GM21423 (cell line): ENCODE results near the gene IKZF1.

Experiments used
- ATAC-seq: cut with Tn5 transposase; IDR thresholded peaks from one replicate; pipeline ENCODE4 v1.9.1; 2021; ENCODE audit warnings: mild to moderate bottlenecking, moderate library complexity; ENCODE audit not compliant: unreplicated experiment

Gene IKZF1

GRCh38 chr7:50404392-50404791 is 99.9 kb downstream of the IKZF1 start:
- ATAC-seq = no peak

- ATAC-seq = no peak
Measured at GRCh38 chr7:50405221-50405620, 100.7 kb downstream of the IKZF1 start.

GRCh38 chr7:50406935-50407334 is 102.4 kb downstream of the IKZF1 start:
- no peak for ATAC-seq

GRCh38 chr7:50409856-50410745 is 105.6 kb downstream of the IKZF1 start:
- peak; percentile 59 for ATAC-seq

- no peak for ATAC-seq
Measured at GRCh38 chr7:50411332-50411731, 106.8 kb downstream of the IKZF1 start.

- no peak for ATAC-seq
Measured at GRCh38 chr7:50412973-50413372, 108.5 kb downstream of the IKZF1 start.

GRCh38 chr7:50413561-50413960 is 109.0 kb downstream of the IKZF1 start:
- no peak for ATAC-seq

GRCh38 chr7:50415844-50416364 is 111.4 kb downstream of the IKZF1 start:
- ATAC-seq = no peak

GRCh38 chr7:50416527-50417182 is 112.1 kb downstream of the IKZF1 start:
- peak; percentile 79 for ATAC-seq

- peak; percentile 84 for ATAC-seq
Measured at GRCh38 chr7:50418086-50418515, 113.6 kb downstream of the IKZF1 start.

GRCh38 chr7:50418526-50419290 is 114.2 kb downstream of the IKZF1 start:
- no peak for ATAC-seq

GRCh38 chr7:50421043-50421442 is 116.5 kb downstream of the IKZF1 start:
- no peak for ATAC-seq

GRCh38 chr7:50422858-50423257 is 118.3 kb downstream of the IKZF1 start:
- ATAC-seq = no peak

- no peak for ATAC-seq
Measured at GRCh38 chr7:50423860-50424259, 119.3 kb downstream of the IKZF1 start.

GRCh38 chr7:50425318-50425717 is 120.8 kb downstream of the IKZF1 start:
- ATAC-seq = no peak

GRCh38 chr7:50426280-50427045 is 121.9 kb downstream of the IKZF1 start:
- no peak for ATAC-seq

GRCh38 chr7:50427518-50427917 is 123.0 kb downstream of the IKZF1 start:
- ATAC-seq = no peak

GRCh38 chr7:50428911-50429310 is 124.4 kb downstream of the IKZF1 start:
- no peak for ATAC-seq

GRCh38 chr7:50431316-50431715 is 126.8 kb downstream of the IKZF1 start:
- no peak for ATAC-seq

GRCh38 chr7:50431722-50432305 is 127.3 kb downstream of the IKZF1 start:
- no peak for ATAC-seq
